SK-N-SH treated with all-trans-retinoic acid at 6 μM for 48 hours (cell line): ENCODE data around the gene DNAH1.

Experiments used
- CREB5 ChIP-seq: fragments of 250-450 bp; sonication (Bioruptor Pico); IDR thresholded peaks from 2 replicates; pipeline ENCODE4 v1.5.1; 2020; ENCODE audit warnings: low read depth, mild to moderate bottlenecking, moderate library complexity
- CSDC2 ChIP-seq: fragments of 250-450 bp; sonication (Bioruptor Pico); IDR thresholded peaks from 2 replicates; pipeline ENCODE4 v1.5.0; 2020; ENCODE audit warnings: mild to moderate bottlenecking, moderate library complexity
- ESRRG ChIP-seq: fragments of 250-450 bp; sonication (Bioruptor Pico); IDR thresholded peaks from 2 replicates; pipeline ENCODE4 v1.6.1; 2021; ENCODE audit warnings: mild to moderate bottlenecking
- ISL1 ChIP-seq: fragments of 250-450 bp; sonication (Bioruptor Pico); IDR thresholded peaks from 2 replicates; pipeline ENCODE4 v2.1.2; 2022; ENCODE audit warnings: mild to moderate bottlenecking, moderate library complexity
- PPARA ChIP-seq: fragments of 250-450 bp; sonication (Bioruptor Pico); IDR thresholded peaks from 2 replicates; pipeline ENCODE4 v1.5.0; 2020; ENCODE audit warnings: mild to moderate bottlenecking, borderline replicate concordance
- RARB ChIP-seq: fragments of 250-450 bp; sonication (Bioruptor Pico); IDR thresholded peaks from 2 replicates; pipeline ENCODE4 v1.8.0; 2021; ENCODE audit warnings: mild to moderate bottlenecking, moderate library complexity
- SNAI2 ChIP-seq: fragments of 250-450 bp; sonication (Bioruptor Pico); IDR thresholded peaks from 2 replicates; pipeline ENCODE4 v1.5.0; 2020; ENCODE audit warnings: mild to moderate bottlenecking, moderate library complexity
- TSHZ2 ChIP-seq: fragments of 250-450 bp; sonication (Bioruptor Pico); IDR thresholded peaks from 2 replicates; pipeline ENCODE4 v1.5.0; 2020; ENCODE audit warnings: mild to moderate bottlenecking, moderate library complexity
- ZFP3 ChIP-seq: fragments of 250-450 bp; sonication (Bioruptor Pico); IDR thresholded peaks from 2 replicates; pipeline ENCODE4 v1.5.0; 2020; ENCODE audit warnings: mild to moderate bottlenecking, moderate library complexity
- TF ChIP-seq, protein P1 (sequence below): fragments of 250-450 bp; sonication (Bioruptor Pico); IDR thresholded peaks from 2 replicates; pipeline ENCODE4 v1.8.0; 2020; ENCODE audit warnings: mild to moderate bottlenecking, moderate library complexity, borderline replicate concordance

DNA sequence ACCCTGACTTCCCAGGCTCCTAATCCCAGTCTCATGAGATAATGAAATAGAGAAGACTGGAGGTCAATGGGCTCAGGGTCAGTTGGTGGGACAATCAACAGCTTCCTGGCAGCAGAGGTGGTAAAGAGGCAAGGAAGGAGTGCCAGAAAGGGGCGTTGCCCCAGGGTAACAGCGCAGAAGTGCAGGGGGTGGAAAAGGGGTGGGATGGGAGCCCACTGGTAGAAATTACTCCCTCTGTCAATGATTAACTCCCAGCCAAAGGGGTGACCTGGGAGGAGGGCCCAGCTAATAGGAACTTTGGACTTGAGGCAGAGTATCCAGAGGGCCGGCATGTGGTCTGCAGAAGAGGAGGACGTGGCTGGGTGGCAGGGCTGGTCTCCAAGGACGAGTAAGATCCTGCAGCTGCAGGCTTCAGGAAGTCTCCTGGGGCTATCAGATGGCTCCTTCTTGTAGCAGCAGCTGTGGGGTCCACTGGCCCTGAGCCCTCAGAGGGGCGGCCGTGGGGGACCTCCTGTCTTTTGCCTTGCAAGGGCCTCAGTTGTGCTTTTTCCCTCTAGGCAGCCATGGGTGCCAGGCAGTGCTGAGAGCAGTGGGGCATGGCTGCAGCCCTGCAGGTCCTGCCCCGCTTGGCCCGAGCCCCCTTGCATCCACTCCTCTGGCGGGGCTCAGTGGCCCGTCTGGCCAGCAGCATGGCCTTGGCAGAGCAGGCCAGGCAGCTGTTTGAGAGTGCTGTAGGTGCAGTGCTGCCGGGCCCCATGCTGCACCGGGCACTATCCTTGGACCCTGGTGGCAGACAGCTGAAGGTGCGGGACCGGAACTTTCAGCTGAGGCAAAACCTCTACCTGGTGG, 26.1 kb upstream of the DNAH1 start:
- no peak for TF ChIP-seq SNAI2 (CRISPR knock-in tag)
- TF ChIP-seq CREB5 (CRISPR knock-in tag): no peak
- TF ChIP-seq ISL1: no peak
- TF ChIP-seq CSDC2: no peak
- no peak for TF ChIP-seq ZFP3 (CRISPR knock-in tag)
- no peak for TF ChIP-seq TSHZ2
- no peak for TF ChIP-seq PPARA (CRISPR knock-in tag)
- TF ChIP-seq, protein P1, sequence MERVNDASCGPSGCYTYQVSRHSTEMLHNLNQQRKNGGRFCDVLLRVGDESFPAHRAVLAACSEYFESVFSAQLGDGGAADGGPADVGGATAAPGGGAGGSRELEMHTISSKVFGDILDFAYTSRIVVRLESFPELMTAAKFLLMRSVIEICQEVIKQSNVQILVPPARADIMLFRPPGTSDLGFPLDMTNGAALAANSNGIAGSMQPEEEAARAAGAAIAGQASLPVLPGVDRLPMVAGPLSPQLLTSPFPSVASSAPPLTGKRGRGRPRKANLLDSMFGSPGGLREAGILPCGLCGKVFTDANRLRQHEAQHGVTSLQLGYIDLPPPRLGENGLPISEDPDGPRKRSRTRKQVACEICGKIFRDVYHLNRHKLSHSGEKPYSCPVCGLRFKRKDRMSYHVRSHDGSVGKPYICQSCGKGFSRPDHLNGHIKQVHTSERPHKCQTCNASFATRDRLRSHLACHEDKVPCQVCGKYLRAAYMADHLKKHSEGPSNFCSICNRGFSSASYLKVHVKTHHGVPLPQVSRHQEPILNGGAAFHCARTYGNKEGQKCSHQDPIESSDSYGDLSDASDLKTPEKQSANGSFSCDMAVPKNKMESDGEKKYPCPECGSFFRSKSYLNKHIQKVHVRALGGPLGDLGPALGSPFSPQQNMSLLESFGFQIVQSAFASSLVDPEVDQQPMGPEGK (CRISPR knock-in tag): no peak
- TF ChIP-seq ESRRG (CRISPR knock-in tag): no peak
- TF ChIP-seq RARB (CRISPR knock-in tag): no peak
